GM10266 (cell line): ENCODE measurements around the gene SYCN.

Source experiments
- DNase-seq: peaks from one replicate; pipeline ENCODE4 v3.0.0; 2012; ENCODE audit errors: extremely low spot score
- TF ChIP-seq, protein P1 (sequence below): IDR thresholded peaks from 2 replicates; pipeline ENCODE4 v1.5.1; 2012; ENCODE audit warnings: mild to moderate bottlenecking, low read depth; ENCODE audit not compliant: control insufficient read depth, insufficient read depth; ENCODE audit errors: missing control alignments

Gene SYCN

DNA sequence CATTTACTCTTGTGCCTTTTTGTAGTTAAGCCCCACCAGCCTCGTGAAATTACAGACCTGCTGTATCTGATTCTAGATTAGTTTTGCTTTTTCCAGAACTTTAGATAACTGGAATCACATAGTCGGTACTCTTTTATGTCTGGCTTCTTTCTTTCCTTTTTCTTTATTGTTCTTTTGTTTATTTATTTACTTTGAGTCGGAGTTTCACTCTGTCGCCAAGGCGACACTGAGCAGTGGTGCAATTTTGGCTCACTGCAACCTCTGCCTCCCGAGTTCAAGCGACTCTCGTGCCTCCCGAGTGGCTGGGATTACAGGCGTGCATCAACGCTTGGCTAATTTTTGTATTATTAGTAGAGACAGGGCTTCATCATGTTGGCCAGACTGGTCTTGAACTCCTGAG lies 13.3 kb downstream of the SYCN start:
- TF ChIP-seq, protein P1, sequence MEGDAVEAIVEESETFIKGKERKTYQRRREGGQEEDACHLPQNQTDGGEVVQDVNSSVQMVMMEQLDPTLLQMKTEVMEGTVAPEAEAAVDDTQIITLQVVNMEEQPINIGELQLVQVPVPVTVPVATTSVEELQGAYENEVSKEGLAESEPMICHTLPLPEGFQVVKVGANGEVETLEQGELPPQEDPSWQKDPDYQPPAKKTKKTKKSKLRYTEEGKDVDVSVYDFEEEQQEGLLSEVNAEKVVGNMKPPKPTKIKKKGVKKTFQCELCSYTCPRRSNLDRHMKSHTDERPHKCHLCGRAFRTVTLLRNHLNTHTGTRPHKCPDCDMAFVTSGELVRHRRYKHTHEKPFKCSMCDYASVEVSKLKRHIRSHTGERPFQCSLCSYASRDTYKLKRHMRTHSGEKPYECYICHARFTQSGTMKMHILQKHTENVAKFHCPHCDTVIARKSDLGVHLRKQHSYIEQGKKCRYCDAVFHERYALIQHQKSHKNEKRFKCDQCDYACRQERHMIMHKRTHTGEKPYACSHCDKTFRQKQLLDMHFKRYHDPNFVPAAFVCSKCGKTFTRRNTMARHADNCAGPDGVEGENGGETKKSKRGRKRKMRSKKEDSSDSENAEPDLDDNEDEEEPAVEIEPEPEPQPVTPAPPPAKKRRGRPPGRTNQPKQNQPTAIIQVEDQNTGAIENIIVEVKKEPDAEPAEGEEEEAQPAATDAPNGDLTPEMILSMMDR = no peak
- no peak for DNase-seq

DNA sequence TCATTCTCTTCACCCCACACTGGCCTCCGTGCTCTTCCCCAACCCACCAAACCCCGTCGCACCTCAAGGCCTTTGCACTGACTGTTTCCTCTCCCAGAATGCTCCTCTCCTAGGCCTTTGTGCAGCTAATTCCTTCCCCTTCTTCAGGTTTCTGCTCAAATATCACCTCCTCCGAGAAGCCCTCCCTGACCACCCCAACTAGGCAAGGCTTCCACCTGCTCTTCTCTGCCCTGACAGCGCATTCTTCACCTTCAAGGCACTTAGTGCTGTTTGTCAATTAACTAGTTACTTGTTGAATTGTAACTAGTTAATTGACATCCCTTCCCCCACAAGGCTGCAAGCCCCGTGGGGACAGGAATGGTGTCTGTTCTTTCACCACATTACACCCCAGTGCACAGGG lies 15.1 kb downstream of the SYCN start:
- TF ChIP-seq, protein P1 = no peak
- no peak for DNase-seq

DNA sequence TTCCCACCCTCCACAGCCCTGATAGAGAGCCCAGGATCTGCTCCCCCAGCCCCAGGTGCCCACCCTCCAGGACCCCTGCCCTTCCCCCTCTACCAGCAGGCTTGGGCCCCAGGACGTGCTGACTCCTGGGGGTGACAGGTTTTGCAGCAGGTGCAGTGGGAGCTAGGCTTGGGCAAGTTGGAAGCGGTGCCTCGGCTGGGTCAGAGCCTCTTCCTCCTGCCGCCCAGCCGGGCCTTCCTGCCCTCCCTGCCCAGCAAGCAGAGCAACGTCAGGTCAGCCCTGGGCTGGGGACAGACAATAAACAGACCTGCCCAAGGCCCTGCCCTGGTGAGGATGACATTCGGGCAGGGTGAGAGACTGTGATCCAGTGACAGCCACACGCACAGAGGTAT lies 16.5 kb downstream of the SYCN start:
- TF ChIP-seq, protein P1 = no peak

DNA sequence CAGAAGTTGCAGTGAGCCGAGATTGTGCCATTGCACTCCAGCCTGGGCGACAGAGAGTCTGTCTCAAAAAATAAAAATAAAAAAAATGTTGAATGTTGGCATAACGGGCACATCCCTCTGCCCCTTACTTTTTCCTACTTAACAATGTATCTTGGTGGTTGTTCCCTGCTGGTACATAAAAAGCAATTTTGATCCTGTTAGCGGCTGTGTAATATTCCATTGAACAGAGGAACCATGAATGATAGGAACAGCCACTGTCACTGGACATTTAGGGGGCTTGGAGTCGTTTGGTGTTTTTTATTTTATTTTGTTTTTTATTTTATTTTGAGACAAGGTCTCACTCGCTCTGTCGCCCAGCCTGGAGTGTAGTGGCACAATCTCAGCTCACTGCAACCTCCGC lies 17.7 kb downstream of the SYCN start:
- TF ChIP-seq, protein P1 = no peak
- no peak for DNase-seq

More for the DNA sequence above, 16.5 kb downstream of the SYCN start:
- DNase-seq = no peak

DNA sequence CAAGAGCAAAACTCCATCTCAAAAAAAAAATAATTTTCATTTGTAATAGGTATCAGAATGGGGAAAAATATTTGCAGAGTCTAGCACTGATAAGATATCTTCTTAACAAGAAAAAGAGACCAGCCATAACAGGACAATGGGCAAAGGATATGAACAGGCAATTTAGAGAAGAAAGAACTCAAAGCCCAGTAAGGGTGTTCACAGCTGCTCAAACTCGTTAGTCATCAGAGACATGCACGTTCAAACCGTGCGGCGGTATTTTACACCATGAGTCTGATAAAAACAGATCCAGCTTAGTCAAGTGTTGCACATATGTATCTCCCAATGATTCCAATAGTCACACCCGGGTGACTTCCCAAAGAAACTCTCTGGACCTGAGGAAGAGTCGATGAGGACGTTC lies 21.0 kb downstream of the SYCN start:
- TF ChIP-seq, protein P1 = no peak

DNA sequence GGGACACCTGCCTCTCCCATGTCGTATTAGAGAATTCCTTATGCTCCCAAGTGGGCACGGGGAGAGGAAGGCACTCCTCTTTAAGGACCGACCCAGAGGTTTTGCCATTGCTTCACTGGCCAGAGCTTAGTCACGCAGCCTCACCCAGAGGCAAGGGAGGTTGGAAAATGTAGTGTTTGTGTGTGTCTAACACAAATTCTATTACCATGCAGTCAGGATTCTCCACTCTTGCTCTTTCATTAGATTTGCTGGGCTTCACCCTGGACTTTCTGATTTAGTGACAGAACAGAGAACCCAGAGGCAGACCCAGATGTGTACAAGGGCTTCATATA lies 21.9 kb downstream of the SYCN start:
- TF ChIP-seq, protein P1 = no peak
- DNase-seq = no peak

More for the DNA sequence above, 21.0 kb downstream of the SYCN start:
- no peak for DNase-seq

DNA sequence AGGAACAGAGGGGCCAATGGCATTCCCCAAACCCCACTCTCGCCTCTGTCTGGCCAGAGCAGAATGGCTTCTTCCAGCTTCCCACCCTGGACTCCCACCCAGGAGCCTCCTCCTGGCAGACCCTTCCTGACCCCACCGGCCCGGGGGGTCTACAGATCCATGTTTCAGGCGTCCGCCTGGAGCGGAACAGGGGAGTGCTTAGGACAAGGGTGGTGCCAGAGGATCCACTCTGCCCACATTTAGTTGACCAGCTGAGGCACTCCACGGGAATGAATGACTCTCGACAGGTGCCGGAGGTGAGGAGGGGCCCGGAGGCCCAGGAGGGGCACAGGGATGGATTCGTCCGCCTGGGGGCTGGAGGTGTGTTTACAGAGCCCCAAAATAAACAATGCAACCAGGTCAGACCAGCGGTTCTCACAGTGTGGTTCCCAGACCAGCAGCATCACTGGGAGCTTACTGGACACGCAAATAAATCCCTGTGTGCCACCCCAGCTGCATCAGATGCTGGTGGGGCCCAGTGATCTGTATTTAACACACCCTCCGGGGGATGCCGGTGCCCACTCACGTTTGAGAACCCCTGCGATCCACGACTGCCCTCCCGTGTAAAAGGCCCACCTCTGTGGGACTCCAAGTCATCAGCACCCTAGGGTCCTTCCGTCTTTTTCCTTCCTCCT lies 22.4 kb downstream of the SYCN start:
- TF ChIP-seq, protein P1 = no peak
- DNase-seq = no peak
